GM21423 (cell line): Measurements from ENCODE around the gene ARL4C.

Source experiments
- ATAC-seq: cut with Tn5 transposase; IDR thresholded peaks from one replicate; pipeline ENCODE4 v1.9.1; 2021; ENCODE audit warnings: mild to moderate bottlenecking, moderate library complexity; ENCODE audit not compliant: unreplicated experiment

Gene ARL4C

DNA sequence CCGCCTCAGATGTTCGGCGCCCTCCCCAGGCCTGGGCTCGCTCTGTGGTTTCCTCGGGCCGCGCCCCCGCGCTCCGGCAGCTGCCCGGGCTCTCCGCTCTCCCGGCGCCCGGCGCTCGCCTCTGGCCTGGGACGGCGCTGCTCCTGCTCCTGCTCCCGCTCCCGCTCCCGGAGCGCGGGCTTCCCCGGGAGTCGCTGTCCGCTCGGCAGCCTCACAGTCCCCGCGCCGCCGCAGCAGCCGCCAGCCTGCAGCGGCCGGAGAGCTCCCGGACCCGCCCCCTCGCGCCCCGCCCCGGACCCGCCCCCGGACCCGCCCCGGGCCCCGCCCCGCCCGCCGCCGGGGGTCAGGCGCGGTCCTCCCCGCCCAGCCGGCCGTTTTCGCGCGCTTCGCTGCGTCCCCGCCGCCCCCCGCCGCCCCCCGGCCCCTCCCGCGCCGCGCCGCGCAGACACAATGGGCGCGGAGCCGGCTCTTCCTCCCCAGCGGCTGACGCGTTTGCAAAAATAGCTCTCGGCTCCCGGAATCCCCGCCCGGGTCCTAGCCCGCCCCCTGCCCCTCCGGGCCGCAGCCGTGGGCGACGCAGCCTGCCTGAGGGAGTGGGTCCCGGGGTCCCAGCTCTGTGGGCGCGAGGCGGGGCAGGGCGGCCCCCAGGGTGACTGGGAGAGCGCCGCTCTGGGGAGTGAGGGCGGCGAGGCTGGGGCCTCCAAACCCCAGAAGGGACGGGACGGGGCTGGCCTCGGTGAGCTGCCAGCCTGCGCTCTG lies at the start of gene ARL4C:
Gene ARL4C (minus strand): TSS at position 247 of the 759 bp plus-strand sequence. CDS start 495 bp downstream, outside the sequence.
- peak; percentile 42 for ATAC-seq

GRCh38 chr2:234544659-234545611 lies 48.1 kb upstream of the ARL4C start:
- ATAC-seq = peak; percentile 59

DNA sequence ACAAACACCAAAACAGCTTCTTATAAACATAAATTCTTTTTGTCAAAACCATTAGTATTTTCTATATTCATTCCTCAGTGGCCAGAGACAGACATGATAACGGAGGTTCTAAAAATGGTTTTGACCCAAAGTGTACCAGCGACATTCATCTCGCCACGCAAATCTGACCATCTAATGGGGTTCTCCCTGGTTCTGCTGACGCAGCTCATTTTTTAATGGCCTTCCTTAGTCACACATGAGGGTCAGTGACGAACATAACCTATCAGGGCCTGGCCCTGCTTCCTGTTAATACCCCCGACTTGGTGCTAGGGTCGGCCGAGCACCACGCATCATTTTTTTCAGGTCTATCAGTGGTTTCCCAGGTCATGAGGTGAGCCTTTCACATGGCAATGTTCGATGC lies 45.9 kb upstream of the ARL4C start:
- no peak for ATAC-seq

DNA sequence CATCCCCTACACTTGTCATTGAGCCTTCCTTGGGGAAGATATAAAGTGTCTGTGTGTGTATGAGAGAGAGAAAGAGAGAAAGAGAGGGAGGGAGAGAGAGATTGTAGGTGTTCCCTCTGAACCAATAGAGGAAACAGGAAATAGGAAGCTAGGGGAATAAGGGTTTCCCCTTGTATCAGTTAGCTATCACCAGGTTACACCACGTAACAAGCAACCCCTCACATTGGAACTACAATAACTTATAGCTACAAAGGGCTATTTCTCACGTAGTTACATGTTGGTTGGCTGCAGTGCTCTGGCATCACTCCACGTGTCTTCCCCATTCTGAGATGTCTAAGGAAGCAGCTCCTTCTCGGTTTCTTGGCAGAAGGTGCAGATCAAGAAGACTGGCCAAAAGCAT lies 41.0 kb upstream of the ARL4C start:
- ATAC-seq = no peak

DNA sequence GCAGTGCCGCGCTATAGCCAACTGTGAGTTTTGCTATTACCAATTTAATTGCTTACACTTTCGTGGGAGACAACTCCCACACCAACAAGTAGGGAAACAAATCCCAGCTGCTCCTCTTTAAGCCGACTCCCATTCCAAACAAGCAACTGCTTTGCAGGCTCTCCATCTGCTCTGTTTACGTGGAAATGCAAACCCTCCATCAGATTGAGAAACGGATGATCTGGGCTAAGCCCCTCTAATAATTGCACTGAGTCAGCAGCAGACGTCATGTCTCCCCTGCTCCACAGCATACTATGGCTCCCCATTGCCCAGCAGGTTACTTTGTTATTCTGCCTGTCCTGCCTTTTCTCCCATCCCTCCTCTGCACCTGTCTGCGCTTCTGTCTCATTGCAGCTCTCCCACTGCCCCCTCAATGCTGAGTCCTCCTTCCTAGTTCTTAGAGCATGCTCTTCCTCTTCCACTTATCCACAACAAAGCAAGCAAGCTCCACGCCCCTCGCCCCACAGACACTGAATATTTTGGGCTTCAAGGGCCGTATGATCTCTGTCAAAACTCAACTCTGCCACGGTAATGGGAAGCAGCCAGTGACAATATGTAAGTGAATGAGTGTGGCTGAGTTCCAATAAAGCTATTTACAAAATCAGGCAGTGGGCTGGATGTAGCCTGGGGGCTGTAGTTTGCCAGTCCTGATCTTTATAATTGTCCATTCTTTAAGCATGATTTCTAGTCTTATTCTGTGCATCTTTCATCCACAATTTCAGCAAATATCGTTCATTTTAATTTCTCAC lies 39.5 kb upstream of the ARL4C start:
- ATAC-seq = no peak

GRCh38 chr2:234535464-234535863 lies 38.6 kb upstream of the ARL4C start:
- ATAC-seq = no peak

- no peak for ATAC-seq
Observed at GRCh38 chr2:234534515-234534914, 37.6 kb upstream of the ARL4C start.

DNA sequence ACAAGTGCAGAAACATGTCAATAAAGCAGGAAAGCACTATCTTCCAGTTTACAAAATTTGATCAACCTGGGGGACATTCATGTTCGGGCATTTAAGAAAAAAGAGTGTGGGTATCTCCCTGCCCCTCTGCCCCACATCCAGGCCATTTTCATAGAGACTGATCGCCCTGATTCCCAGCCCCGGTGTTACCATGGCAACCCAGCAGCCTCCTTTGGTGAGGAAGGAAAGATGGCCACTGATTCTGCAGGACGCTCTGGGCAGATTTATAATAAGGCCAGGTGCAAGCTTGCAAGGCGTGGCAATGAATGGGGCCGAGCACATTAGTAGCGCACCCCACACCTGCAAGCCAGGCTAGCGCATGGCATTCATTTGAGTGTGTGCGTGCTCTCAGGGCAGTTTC lies 36.7 kb upstream of the ARL4C start:
- ATAC-seq = no peak

- ATAC-seq = no peak
Observed at GRCh38 chr2:234528410-234529148, 31.7 kb upstream of the ARL4C start.

DNA sequence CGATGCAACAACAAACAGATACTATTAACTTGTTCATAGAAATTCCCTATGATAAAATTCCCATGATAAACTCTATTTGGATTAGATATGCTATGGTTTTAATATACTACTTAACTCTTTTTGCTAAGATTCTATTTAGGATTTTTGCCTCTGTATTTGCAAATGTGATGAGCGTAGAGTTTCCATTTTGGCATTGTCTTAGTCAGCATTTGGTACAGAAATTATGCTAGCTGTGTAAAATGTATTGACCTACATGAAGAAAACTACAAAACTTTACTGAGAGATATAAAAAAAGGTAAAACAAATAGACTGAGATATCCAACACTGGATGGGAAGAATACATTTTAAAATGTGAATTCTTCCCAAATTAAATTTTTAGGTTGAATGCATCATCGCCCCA lies 29.8 kb upstream of the ARL4C start:
- no peak for ATAC-seq

GRCh38 chr2:234521536-234521935 lies 24.7 kb upstream of the ARL4C start:
- ATAC-seq = no peak

- no peak for ATAC-seq
Observed at GRCh38 chr2:234518986-234519642, 22.2 kb upstream of the ARL4C start.

GRCh38 chr2:234517971-234518370 lies 21.1 kb upstream of the ARL4C start:
- ATAC-seq = no peak

DNA sequence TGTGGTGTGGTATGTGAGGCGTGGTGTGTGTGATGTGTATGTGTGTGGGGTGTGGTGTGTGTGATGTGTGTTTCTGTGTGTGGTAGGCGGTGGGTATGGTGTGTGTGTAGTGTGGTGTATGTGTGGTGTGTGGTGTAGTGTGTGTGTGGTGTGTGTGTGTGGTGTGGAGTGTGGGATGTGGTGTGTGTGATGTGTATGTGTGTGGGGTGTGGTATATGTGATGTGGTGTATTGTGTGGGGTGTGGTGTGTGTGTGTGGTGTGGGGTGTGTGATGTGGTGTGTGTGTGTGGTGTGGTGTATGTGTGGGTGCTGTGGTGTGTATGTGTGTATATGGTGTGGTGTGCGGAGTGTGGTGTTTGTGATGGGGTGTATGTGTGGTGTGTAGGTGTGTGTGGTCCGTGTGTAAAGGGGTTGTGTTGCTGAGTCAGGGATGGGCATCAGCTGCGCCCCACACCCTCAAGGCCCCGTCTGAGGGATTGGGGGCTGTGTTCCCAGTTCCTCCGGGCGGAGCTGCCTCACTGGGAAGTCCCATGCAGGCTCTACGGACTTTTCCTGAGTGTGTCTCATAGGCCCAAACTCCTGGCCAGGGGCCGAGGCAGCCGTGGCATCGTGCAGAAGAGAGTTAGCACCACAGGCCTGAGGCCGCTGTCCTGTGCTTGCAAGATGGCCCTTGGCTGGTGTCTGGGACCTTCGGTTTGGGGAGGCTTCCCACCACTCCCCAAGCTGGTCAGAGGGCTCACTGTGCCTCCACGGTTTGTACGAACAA lies 18.2 kb upstream of the ARL4C start:
- ATAC-seq = no peak

- no peak for ATAC-seq
Observed at GRCh38 chr2:234514099-234514498, 17.2 kb upstream of the ARL4C start.

GRCh38 chr2:234512884-234513669 lies 16.2 kb upstream of the ARL4C start:
- ATAC-seq = no peak

DNA sequence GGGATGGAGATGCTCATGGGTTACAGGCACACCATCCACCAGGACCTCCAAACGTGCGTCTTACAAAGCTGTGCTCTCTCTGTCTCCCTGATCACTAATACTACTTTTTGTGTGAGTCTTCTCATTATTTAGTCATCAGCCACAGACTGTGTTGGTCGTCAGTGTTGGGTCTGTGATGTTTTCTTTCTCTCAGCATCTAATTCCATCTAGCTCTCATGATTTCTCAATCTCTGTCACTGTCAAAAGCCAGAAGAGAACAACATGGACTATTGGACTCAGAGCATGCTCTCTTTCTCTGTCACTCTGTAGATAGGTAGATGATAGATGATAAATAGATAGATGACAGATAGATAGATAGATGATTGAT lies 6.0 kb upstream of the ARL4C start:
- no peak for ATAC-seq

DNA sequence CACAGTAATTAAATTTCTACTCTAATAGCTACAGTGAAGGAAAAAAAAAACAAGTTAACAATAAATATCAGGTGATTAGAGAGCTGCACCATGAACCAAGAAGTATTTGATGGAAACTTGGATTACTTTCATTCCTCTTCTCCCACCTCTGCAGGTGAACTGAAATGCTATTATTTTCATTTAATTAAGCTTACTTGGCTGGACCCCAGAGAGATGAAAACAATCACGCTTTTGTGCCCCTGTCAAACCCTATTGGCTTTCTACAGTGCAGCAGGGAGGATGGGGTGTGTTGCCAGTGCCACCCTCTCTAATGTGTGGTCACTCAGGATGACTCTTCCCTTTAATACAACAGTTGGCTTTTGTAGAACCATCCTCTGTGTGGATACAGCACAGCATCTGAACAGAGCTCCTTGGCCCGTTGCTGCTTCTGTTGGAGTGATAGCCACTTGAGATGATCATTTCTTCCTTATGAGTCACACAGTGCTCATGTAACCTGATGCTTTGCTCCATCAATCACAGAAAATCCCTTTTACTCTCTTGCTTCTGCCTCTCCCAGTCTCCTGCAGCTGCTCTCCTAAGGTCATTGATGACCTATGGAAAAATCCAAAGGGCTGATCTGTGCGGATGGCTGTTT lies 5.5 kb upstream of the ARL4C start:
- no peak for ATAC-seq
